Nephron progenitor cell (in vitro differentiated cells): ENCODE data around the gene PARD3.
A peak's percentile ranks its signal among the peaks of the same experiment; 100 is the strongest.

Source experiments
- DNase-seq: peaks from one replicate; pipeline ENCODE4 v3.0.0; 2021
- H3K27ac Mint-ChIP-seq: 2 replicates; pipeline ENCODE4 v1.8.0; 2021; ENCODE audit warnings: mild to moderate bottlenecking, moderate library complexity, mixed read lengths
- H3K27me3 Mint-ChIP-seq: 2 replicates; pipeline ENCODE4 v1.8.0; 2021; ENCODE audit warnings: mild to moderate bottlenecking, low read depth, mixed read lengths; ENCODE audit not compliant: poor library complexity
- H3K36me3 Mint-ChIP-seq: 2 replicates; pipeline ENCODE4 v1.8.0; 2021; ENCODE audit warnings: low read depth, mixed read lengths
- H3K4me1 Mint-ChIP-seq: 2 replicates; pipeline ENCODE4 v1.8.0; 2021; ENCODE audit warnings: mixed read lengths
- H3K4me3 Mint-ChIP-seq: 2 replicates; pipeline ENCODE4 v1.8.0; 2021; ENCODE audit warnings: mild to moderate bottlenecking, moderate library complexity, mixed read lengths
- H3K9me3 Mint-ChIP-seq: 2 replicates; pipeline ENCODE4 v1.8.0; 2021; ENCODE audit warnings: mild to moderate bottlenecking, moderate library complexity, mixed read lengths
- CTCF ChIP-seq: fragments of 200-600 bp; sonication (generic); IDR thresholded peaks from 2 replicates; pipeline ENCODE4 v1.5.0; 2021; ENCODE audit warnings: antibody characterized with exemption

Gene PARD3

GRCh38 chr10:34641913-34642558, 173.1 kb downstream of the PARD3 start:
- no peak for DNase-seq
- Mint-ChIP-seq H3K4me3 (no peak overlapping the region), H3K27ac (peak overlapping the region; percentile 55), H3K27me3 (peaks cover 3% of the 10 kb centered on the region), H3K36me3 (no peaks in the 10 kb centered on the region), H3K9me3 (no peaks in the 10 kb centered on the region), H3K4me1 (peaks cover 51% of the 10 kb centered on the region)
- TF ChIP-seq CTCF, result no peak

- no peaks in the 10 kb centered on the region for H3K36me3 Mint-ChIP-seq
- no peaks in the 10 kb centered on the region for H3K27me3 Mint-ChIP-seq
- H3K4me1 Mint-ChIP-seq, result peaks cover 56% of the 10 kb centered on the region
- no peak overlapping the region for H3K4me3 Mint-ChIP-seq
- peak; percentile 30 for DNase-seq
- no peak for TF ChIP-seq CTCF
- H3K9me3 Mint-ChIP-seq, result no peaks in the 10 kb centered on the region
- H3K27ac Mint-ChIP-seq, result no peak overlapping the region
These were observed 173.8 kb downstream of the PARD3 start for GRCh38 chr10:34641147-34641912.

GRCh38 chr10:34638406-34639054, 176.6 kb downstream of the PARD3 start:
- Mint-ChIP-seq H3K27me3 (no peaks in the 10 kb centered on the region), H3K4me1 (peaks cover 84% of the 10 kb centered on the region), H3K36me3 (peaks cover 17% of the 10 kb centered on the region), H3K4me3 (no peak overlapping the region), H3K9me3 (no peaks in the 10 kb centered on the region), H3K27ac (no peak overlapping the region)
- peak; percentile 94 for TF ChIP-seq CTCF
- DNase-seq, result peak; percentile 85

GRCh38 chr10:34637418-34637911, 177.6 kb downstream of the PARD3 start:
- Mint-ChIP-seq H3K4me1 (peaks cover 80% of the 10 kb centered on the region), H3K4me3 (no peak overlapping the region), H3K9me3 (no peaks in the 10 kb centered on the region), H3K27me3 (no peaks in the 10 kb centered on the region), H3K36me3 (peaks cover 22% of the 10 kb centered on the region), H3K27ac (no peak overlapping the region)
- DNase-seq, result peak; percentile 86
- peak; percentile 95 for TF ChIP-seq CTCF

- H3K4me3 Mint-ChIP-seq, result no peak overlapping the region
- TF ChIP-seq CTCF, result no peak
- no peaks in the 10 kb centered on the region for H3K27me3 Mint-ChIP-seq
- H3K27ac Mint-ChIP-seq, result no peak overlapping the region
- H3K4me1 Mint-ChIP-seq, result peaks cover 72% of the 10 kb centered on the region
- H3K9me3 Mint-ChIP-seq, result no peaks in the 10 kb centered on the region
- peaks cover 22% of the 10 kb centered on the region for H3K36me3 Mint-ChIP-seq
- DNase-seq, result no peak
These were observed 180.0 kb downstream of the PARD3 start for GRCh38 chr10:34635111-34635510.
